Measurements from ENCODE around the gene LSM8.

The LSM8 gene

GRCh38 chr7:118158766-118159165 is 25.2 kb upstream of the LSM8 start:
- Histone ChIP-seq H3K4me3 (ENCODE audit: low read length in 2 of 2) (no peak overlapping the region), H3K36me3 (ENCODE audit: control insufficient read depth in 2 of 2, insufficient read depth in 2 of 2, low read length in 2 of 2) (no peaks in the 10 kb centered on the region), H3K9me3 (ENCODE audit: control insufficient read depth in 2 of 2, low read length in 2 of 2) (no peaks in the 10 kb centered on the region), H3K27ac (ENCODE audit: low read depth in 2 of 2, low read length in 2 of 2) (no peak overlapping the region), H3K27me3 (ENCODE audit: control insufficient read depth in 2 of 2, insufficient read depth in 2 of 2, low read length in 2 of 2) (no peaks in the 10 kb centered on the region), H3K4me1 (ENCODE audit: control insufficient read depth in 2 of 2, insufficient read depth in 2 of 2, low read length in 2 of 2) (no peaks in the 10 kb centered on the region), H3K9ac (ENCODE audit: low read depth in 1 of 2, low read length in 2 of 2) (no peak overlapping the region)

DNA sequence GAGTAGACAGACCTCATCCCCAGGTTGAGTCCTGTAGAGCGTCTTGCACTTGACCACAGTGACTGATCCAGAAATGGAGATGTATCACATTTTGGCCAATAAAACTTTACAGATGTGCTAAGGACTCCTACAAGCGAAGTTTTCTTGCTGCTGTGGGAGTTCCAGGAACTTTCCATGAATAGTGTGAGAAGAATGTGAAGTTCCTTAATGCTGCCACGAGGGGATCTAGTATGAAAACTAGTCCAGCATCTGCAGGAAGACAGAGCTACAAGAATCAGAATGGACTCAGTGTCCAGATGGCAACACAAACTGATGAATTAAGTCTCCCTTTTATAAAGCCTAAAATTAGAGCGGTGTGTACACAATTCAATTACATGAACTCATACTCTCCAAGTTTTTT is 14.8 kb upstream of the LSM8 start:
- no peaks in the 10 kb centered on the region for H3K4me1 ChIP-seq (ENCODE audit: control insufficient read depth in 2 of 2, insufficient read depth in 2 of 2, low read length in 2 of 2)

DNA sequence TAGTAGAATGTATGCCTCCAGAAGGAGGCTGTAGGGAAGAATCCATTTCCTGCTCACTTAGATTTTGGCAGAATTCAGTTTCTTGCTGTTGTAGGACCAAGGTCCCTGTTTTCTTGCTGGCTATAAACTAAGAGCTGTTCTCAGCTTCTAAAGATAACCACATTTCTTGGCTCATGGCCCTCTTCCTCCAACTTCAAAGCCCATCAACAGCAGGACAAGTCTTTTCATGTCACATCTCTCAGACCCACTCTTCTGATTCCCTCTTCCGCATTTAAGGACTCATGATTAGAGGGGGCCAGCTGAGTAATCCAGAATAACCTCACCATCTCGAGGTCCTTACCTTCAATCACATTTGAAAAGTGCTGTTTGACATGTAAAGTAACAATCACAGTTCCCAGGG is 8.2 kb upstream of the LSM8 start:
- Histone ChIP-seq H3K4me3 (ENCODE audit: low read length in 2 of 2) (no peak overlapping the region), H3K27ac (ENCODE audit: low read depth in 2 of 2, low read length in 2 of 2) (no peak overlapping the region), H3K36me3 (ENCODE audit: control insufficient read depth in 2 of 2, insufficient read depth in 2 of 2, low read length in 2 of 2) (no peaks in the 10 kb centered on the region), H3K9me3 (ENCODE audit: control insufficient read depth in 2 of 2, low read length in 2 of 2) (no peaks in the 10 kb centered on the region), H3K9ac (ENCODE audit: low read depth in 1 of 2, low read length in 2 of 2) (no peak overlapping the region), H3K27me3 (ENCODE audit: control insufficient read depth in 2 of 2, insufficient read depth in 2 of 2, low read length in 2 of 2) (no peaks in the 10 kb centered on the region), H3K4me1 (ENCODE audit: control insufficient read depth in 2 of 2, insufficient read depth in 2 of 2, low read length in 2 of 2) (no peaks in the 10 kb centered on the region)

More for the DNA sequence above, 14.8 kb upstream of the LSM8 start:
- no peaks in the 10 kb centered on the region for H3K36me3 ChIP-seq (ENCODE audit: control insufficient read depth in 2 of 2, insufficient read depth in 2 of 2, low read length in 2 of 2)
- no peak overlapping the region for H3K27ac ChIP-seq (ENCODE audit: low read depth in 2 of 2, low read length in 2 of 2)
- H3K9me3 ChIP-seq (ENCODE audit: control insufficient read depth in 2 of 2, low read length in 2 of 2), result no peaks in the 10 kb centered on the region
- H3K27me3 ChIP-seq (ENCODE audit: control insufficient read depth in 2 of 2, insufficient read depth in 2 of 2, low read length in 2 of 2), result no peaks in the 10 kb centered on the region
- H3K9ac ChIP-seq (ENCODE audit: low read depth in 1 of 2, low read length in 2 of 2), result no peak overlapping the region
- H3K4me3 ChIP-seq (ENCODE audit: low read length in 2 of 2), result no peak overlapping the region

GRCh38 chr7:118179191-118179590 is 4.8 kb upstream of the LSM8 start:
- Histone ChIP-seq H3K27me3 (ENCODE audit: control insufficient read depth in 2 of 2, insufficient read depth in 2 of 2, low read length in 2 of 2) (no peaks in the 10 kb centered on the region), H3K4me1 (ENCODE audit: control insufficient read depth in 2 of 2, insufficient read depth in 2 of 2, low read length in 2 of 2) (peaks cover 0 to 4% of the 10 kb centered on the region in 2 donors)

DNA sequence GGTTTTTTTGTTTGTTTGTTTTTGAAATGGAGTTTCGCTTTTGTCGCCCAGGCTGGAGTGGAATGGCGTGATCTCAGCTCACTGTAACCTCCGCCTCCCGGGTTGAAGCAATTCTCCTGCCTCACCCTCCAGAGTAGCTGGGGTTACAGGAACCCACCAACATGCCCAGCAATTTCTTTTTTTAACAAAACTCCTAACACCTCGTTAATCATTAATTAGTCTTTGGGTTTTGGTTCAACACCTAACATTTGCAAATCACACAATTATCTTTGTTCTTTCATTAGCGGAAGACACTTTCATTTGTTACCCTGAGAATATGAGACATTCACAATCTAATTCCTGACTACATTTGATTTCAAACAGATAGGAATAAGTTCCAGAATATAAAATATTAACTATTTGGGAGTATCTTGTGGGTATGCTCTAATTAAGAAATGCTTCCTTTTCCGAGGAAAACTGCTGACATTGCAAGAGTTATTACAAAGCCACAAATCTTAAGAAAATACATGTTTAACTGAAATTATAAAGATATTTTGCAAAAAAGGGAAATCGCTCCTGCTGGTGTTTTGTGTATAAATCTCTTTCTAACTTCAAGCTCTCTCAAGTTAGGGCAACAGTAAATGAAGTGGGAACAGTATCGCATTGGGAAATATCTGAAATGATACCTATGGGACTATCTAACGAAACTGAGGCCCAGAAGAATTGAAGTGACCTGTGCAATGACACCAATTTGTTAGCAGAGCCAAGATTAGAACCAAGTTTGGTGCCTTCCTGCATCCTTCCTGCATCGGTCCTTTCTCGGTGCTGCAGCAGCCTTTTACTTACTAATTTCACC is 1.2 kb upstream of the LSM8 start:
- Histone ChIP-seq H3K4me1 (ENCODE audit: control insufficient read depth in 2 of 2, insufficient read depth in 2 of 2, low read length in 2 of 2) (peaks cover 11 to 17% of the 10 kb centered on the region in 2 donors), H3K27me3 (ENCODE audit: control insufficient read depth in 2 of 2, insufficient read depth in 2 of 2, low read length in 2 of 2) (no peaks in the 10 kb centered on the region), H3K36me3 (ENCODE audit: control insufficient read depth in 2 of 2, insufficient read depth in 2 of 2, low read length in 2 of 2) (peaks cover 3 to 11% of the 10 kb centered on the region in 2 donors), H3K9ac (ENCODE audit: low read depth in 1 of 2, low read length in 2 of 2) (peak overlapping the region; percentile 96 to 98), H3K9me3 (ENCODE audit: control insufficient read depth in 2 of 2, low read length in 2 of 2) (no peaks in the 10 kb centered on the region), H3K27ac (ENCODE audit: low read depth in 2 of 2, low read length in 2 of 2) (peak overlapping the region; percentile 93 to 97), H3K4me3 (ENCODE audit: low read length in 2 of 2) (peak overlapping the region; percentile 99 to 100)

More at GRCh38 chr7:118179191-118179590, 4.8 kb upstream of the LSM8 start:
- no peak overlapping the region for H3K9ac ChIP-seq (ENCODE audit: low read depth in 1 of 2, low read length in 2 of 2)
- H3K36me3 ChIP-seq (ENCODE audit: control insufficient read depth in 2 of 2, insufficient read depth in 2 of 2, low read length in 2 of 2), result no peaks in the 10 kb centered on the region
- H3K9me3 ChIP-seq (ENCODE audit: control insufficient read depth in 2 of 2, low read length in 2 of 2), result no peaks in the 10 kb centered on the region
- H3K27ac ChIP-seq (ENCODE audit: low read depth in 2 of 2, low read length in 2 of 2), result no peak overlapping the region
- H3K4me3 ChIP-seq (ENCODE audit: low read length in 2 of 2), result no peak overlapping the region

DNA sequence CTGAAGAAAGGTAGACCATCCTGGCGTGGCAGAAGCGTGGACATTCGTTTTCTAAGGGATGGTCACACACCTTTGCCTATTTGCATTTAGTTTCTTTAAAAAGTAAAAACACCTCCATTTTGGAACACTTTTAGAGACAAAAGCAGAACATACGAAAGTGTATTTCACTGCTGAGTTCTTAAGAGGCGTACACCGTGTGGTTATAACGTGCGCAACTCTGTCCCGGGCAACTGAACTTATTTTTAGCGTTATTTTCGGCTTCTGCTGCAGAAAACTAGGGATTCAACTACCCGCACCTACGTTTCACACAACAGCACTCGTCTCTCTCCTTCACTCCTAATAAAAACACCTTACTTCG is 557 bp upstream of the LSM8 start:
- Histone ChIP-seq H3K4me3 (ENCODE audit: low read length in 2 of 2) (peak overlapping the region; percentile 99 to 100), H3K27me3 (ENCODE audit: control insufficient read depth in 2 of 2, insufficient read depth in 2 of 2, low read length in 2 of 2) (no peaks in the 10 kb centered on the region), H3K27ac (ENCODE audit: low read depth in 2 of 2, low read length in 2 of 2) (peak overlapping the region; percentile 93 to 97), H3K9ac (ENCODE audit: low read depth in 1 of 2, low read length in 2 of 2) (peak overlapping the region; percentile 96 to 98), H3K4me1 (ENCODE audit: control insufficient read depth in 2 of 2, insufficient read depth in 2 of 2, low read length in 2 of 2) (peaks cover 11 to 17% of the 10 kb centered on the region in 2 donors), H3K36me3 (ENCODE audit: control insufficient read depth in 2 of 2, insufficient read depth in 2 of 2, low read length in 2 of 2) (peaks cover 9 to 16% of the 10 kb centered on the region in 2 donors), H3K9me3 (ENCODE audit: control insufficient read depth in 2 of 2, low read length in 2 of 2) (no peaks in the 10 kb centered on the region)

GRCh38 chr7:118184565-118184940 is 589 bp downstream of the LSM8 start:
- H3K4me1 ChIP-seq (ENCODE audit: control insufficient read depth in 2 of 2, insufficient read depth in 2 of 2, low read length in 2 of 2), result peaks cover 11 to 17% of the 10 kb centered on the region in 2 donors
- no peaks in the 10 kb centered on the region for H3K27me3 ChIP-seq (ENCODE audit: control insufficient read depth in 2 of 2, insufficient read depth in 2 of 2, low read length in 2 of 2)
- H3K36me3 ChIP-seq (ENCODE audit: control insufficient read depth in 2 of 2, insufficient read depth in 2 of 2, low read length in 2 of 2), result peaks cover 16 to 20% of the 10 kb centered on the region in 2 donors
- no peaks in the 10 kb centered on the region for H3K9me3 ChIP-seq (ENCODE audit: control insufficient read depth in 2 of 2, low read length in 2 of 2)
- H3K27ac ChIP-seq (ENCODE audit: low read depth in 2 of 2, low read length in 2 of 2), result peak overlapping the region; percentile 93 to 97
- peak overlapping the region; percentile 99 to 100 for H3K4me3 ChIP-seq (ENCODE audit: low read length in 2 of 2)
- peak overlapping the region; percentile 90 to 96 for H3K9ac ChIP-seq (ENCODE audit: low read depth in 1 of 2, low read length in 2 of 2)

GRCh38 chr7:118185163-118185860 is 1.3 kb downstream of the LSM8 start:
- Histone ChIP-seq H3K27ac (ENCODE audit: low read depth in 2 of 2, low read length in 2 of 2) (no peak overlapping the region), H3K4me3 (ENCODE audit: low read length in 2 of 2) (peak overlapping the region; percentile 99 to 100), H3K9me3 (ENCODE audit: control insufficient read depth in 2 of 2, low read length in 2 of 2) (no peaks in the 10 kb centered on the region), H3K9ac (ENCODE audit: low read depth in 1 of 2, low read length in 2 of 2) (peak overlapping the region in 1 of 2 donors; percentile 96), H3K36me3 (ENCODE audit: control insufficient read depth in 2 of 2, insufficient read depth in 2 of 2, low read length in 2 of 2) (peaks cover 16 to 20% of the 10 kb centered on the region in 2 donors), H3K27me3 (ENCODE audit: control insufficient read depth in 2 of 2, insufficient read depth in 2 of 2, low read length in 2 of 2) (no peaks in the 10 kb centered on the region), H3K4me1 (ENCODE audit: control insufficient read depth in 2 of 2, insufficient read depth in 2 of 2, low read length in 2 of 2) (peaks cover 11 to 17% of the 10 kb centered on the region in 2 donors)

DNA sequence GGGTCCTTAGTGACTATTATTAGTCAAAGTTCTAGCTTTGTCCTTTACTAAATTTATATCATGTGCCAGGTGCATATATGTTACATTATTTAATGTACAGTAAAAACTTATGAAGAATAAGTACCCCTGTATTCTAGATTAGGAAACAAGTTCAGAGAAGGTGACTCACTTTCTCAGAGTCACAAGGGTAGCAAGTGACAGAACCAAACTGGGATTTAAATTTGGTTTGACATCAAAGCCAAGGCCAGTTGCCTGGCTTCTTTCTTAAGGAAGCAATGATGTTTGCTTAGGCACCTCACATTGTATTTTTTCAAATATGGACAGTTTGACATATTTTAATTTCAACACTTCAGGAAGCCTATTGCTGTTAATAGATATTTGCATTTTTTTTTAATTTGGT is 2.5 kb downstream of the LSM8 start:
- H3K36me3 ChIP-seq (ENCODE audit: control insufficient read depth in 2 of 2, insufficient read depth in 2 of 2, low read length in 2 of 2), result peaks cover 21 to 24% of the 10 kb centered on the region in 2 donors
- H3K27ac ChIP-seq (ENCODE audit: low read depth in 2 of 2, low read length in 2 of 2), result no peak overlapping the region
- H3K9ac ChIP-seq (ENCODE audit: low read depth in 1 of 2, low read length in 2 of 2), result no peak overlapping the region
- H3K9me3 ChIP-seq (ENCODE audit: control insufficient read depth in 2 of 2, low read length in 2 of 2), result no peaks in the 10 kb centered on the region
- H3K27me3 ChIP-seq (ENCODE audit: control insufficient read depth in 2 of 2, insufficient read depth in 2 of 2, low read length in 2 of 2), result no peaks in the 10 kb centered on the region
- H3K4me3 ChIP-seq (ENCODE audit: low read length in 2 of 2), result no peak overlapping the region
- peaks cover 11 to 17% of the 10 kb centered on the region in 2 donors for H3K4me1 ChIP-seq (ENCODE audit: control insufficient read depth in 2 of 2, insufficient read depth in 2 of 2, low read length in 2 of 2)

DNA sequence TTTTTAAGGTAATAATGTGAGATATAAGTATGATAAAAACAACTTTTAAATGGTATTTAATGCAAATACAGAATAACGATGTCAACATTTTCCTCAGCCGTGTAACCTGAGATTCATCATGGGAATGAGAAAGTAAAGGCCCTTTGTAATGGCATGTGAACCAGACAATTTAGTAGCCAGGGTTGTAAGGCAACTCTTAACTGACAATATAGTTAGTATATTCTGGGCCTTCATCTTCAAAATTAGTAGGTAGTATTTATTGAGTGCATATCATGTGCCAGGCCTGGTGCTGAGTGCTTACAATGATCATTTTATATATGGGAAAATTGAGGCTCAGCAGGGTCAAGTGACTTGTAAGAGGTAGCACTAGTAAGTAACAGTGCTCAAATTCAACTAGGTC is 10.6 kb downstream of the LSM8 start:
- Histone ChIP-seq H3K9me3 (ENCODE audit: control insufficient read depth in 2 of 2, low read length in 2 of 2) (no peaks in the 10 kb centered on the region), H3K4me3 (ENCODE audit: low read length in 2 of 2) (no peak overlapping the region), H3K4me1 (ENCODE audit: control insufficient read depth in 2 of 2, insufficient read depth in 2 of 2, low read length in 2 of 2) (no peaks in the 10 kb centered on the region), H3K9ac (ENCODE audit: low read depth in 1 of 2, low read length in 2 of 2) (no peak overlapping the region), H3K27ac (ENCODE audit: low read depth in 2 of 2, low read length in 2 of 2) (no peak overlapping the region), H3K27me3 (ENCODE audit: control insufficient read depth in 2 of 2, insufficient read depth in 2 of 2, low read length in 2 of 2) (no peaks in the 10 kb centered on the region), H3K36me3 (ENCODE audit: control insufficient read depth in 2 of 2, insufficient read depth in 2 of 2, low read length in 2 of 2) (peaks cover 7 to 16% of the 10 kb centered on the region in 2 donors)
